Right lobe of liver (tissue), 4 donors: ENCODE measurements around the gene SCRT2.

ENCODE experiments used
- POLR2A ChIP-seq: fragments of 450-650 bp; IDR thresholded peaks from one replicate; pipeline ENCODE4 v1.6.1; 2017; ENCODE audit warnings: antibody characterized with exemption, mild to moderate bottlenecking
- TF ChIP-seq, protein P1 (sequence below), 4 donors: fragments of 200-600 bp in 3 of 4; fragments of 450-650 bp in 1 of 4; IDR thresholded peaks; one replicate each; pipeline versions ENCODE4 v1.5.1 to v1.8.0; 2016 to 2022; ENCODE audit warnings: antibody characterized with exemption in 4 of 4, mild to moderate bottlenecking in 2 of 4
- donor health status: DM: no; HTN: no; CAD: no.
- donor health status: DM: no; HTN: no; CAD: no.
- donor health status: DM: no; HTN: yes; CAD: no.

DNA sequence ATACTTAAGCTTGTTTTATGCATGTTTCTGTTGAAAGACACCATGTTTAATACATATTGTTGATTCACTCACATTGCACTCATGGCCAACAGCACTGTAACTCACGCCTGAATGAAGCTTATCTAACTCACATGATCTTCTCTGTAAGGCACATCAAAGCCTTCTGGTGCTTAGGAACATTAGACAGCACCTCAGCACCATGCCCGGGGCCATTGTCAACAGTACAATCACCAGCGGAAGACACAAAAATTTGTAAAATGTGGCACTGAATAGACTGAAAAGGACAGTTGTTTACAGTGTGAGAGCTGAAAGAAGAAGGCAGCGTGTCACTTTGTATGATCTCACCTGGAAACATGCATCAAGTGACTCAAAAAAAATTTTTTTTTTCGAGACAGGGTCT is 56.6 kb downstream of the SCRT2 start:
- TF ChIP-seq, protein P1, sequence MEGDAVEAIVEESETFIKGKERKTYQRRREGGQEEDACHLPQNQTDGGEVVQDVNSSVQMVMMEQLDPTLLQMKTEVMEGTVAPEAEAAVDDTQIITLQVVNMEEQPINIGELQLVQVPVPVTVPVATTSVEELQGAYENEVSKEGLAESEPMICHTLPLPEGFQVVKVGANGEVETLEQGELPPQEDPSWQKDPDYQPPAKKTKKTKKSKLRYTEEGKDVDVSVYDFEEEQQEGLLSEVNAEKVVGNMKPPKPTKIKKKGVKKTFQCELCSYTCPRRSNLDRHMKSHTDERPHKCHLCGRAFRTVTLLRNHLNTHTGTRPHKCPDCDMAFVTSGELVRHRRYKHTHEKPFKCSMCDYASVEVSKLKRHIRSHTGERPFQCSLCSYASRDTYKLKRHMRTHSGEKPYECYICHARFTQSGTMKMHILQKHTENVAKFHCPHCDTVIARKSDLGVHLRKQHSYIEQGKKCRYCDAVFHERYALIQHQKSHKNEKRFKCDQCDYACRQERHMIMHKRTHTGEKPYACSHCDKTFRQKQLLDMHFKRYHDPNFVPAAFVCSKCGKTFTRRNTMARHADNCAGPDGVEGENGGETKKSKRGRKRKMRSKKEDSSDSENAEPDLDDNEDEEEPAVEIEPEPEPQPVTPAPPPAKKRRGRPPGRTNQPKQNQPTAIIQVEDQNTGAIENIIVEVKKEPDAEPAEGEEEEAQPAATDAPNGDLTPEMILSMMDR (IDR thresholded peaks at IDR 0.05) = no peak
- TF ChIP-seq POLR2A = no peak
